ENCODE results near the gene LOXHD1. TPM values are rescaled to one million over a fixed set of nuclear protein-coding genes. Genes with fewer than 3 reads are reported as not detected.

Gene LOXHD1
- not detected in 2 replicates for polyA plus RNA-seq (2013)

DNA sequence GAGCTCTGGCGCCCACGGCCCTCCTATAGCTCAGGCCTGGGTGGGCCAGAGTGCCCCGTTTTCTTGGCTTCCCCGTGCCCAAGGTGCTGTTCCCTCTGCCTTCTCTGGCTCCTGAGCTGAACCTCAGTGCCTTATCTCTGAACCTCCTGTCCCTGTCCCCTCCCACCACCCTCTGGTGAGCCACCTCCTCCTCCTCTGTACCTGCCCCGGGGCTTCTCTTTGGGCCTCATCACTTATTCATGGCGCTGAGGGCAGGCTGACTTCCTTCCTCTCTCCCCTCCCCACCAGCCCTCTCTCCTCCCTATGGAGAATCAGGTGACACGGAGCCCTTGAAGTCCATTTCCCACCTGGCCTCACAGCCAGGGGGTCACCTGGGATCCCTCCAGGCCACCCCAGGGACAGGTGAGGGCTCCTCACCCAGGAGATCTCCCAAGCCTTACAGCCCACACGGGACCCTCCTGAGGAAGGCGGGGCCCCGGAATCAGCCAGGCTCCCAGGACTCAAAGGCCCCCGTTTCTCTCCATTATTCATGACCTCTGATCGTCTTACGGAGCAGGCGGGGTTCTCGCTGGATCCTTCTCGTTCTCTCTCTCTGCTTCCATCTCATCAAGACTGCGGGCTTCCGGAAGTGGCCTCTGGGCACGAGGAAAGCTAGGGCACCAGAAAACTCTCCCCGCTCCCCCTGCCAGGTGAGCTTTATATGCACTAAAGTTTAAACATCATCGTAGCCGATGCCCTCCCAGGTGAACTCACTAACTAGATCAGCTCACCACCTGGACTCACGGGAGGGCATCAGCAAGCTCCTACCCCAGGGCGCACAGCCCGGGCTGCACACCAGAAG lies at the start of gene LOXHD1:
LOXHD1 (minus strand) TSS at position 106 of the 841 bp plus-strand sequence. CDS start 187 bp downstream, outside the sequence.
- no peak within 1 kb of the TSS for H2BK12ac ChIP-seq (ENCODE audit: low read length)
- H2BK120ac ChIP-seq (ENCODE audit: insufficient read depth, low read length, poor library complexity): no peak within 1 kb of the TSS
- H3K79me2 ChIP-seq (ENCODE audit: control insufficient read depth, insufficient read depth, low read length, poor library complexity): no peaks in the 10 kb centered on the region
- no peak within 1 kb of the TSS for H3K18ac ChIP-seq (ENCODE audit: low read length)
- no peaks in the 10 kb centered on the region for H3K4me1 ChIP-seq (ENCODE audit: control insufficient read depth in 1 of 2, insufficient read depth in 2 of 2, low read length in 2 of 2)
- no peak within 1 kb of the TSS for H4K91ac ChIP-seq (ENCODE audit: low read depth, low read length)
- H4K8ac ChIP-seq (ENCODE audit: low read depth, low read length): no peak within 1 kb of the TSS
- no peak within 1 kb of the TSS for H3K9ac ChIP-seq (ENCODE audit: low read length)
- H3K27me3 ChIP-seq (ENCODE audit: insufficient read depth, low read length): no peaks in the 10 kb centered on the region
- H3K9me3 ChIP-seq (ENCODE audit: insufficient read depth, low read depth, low read length): peaks cover 2% of the 10 kb centered on the region
- H2AFZ ChIP-seq (ENCODE audit: insufficient read depth, low read length, poor library complexity): no peak within 1 kb of the TSS
- H3K4me3 ChIP-seq (ENCODE audit: low read depth, low read length): no peak within 1 kb of the TSS
- WGBS (ENCODE audit: extremely low coverage, insufficient coverage, insufficient read length): no CpG with 5 or more reads among the region's 25 CpGs
- no peak within 1 kb of the TSS for H3K4ac ChIP-seq (ENCODE audit: low read depth, low read length)
- no peak within 1 kb of the TSS for H3K4me2 ChIP-seq (ENCODE audit: low read length)
- no peaks in the 10 kb centered on the region for H3K79me1 ChIP-seq (ENCODE audit: low read length)
- no peak for DNase-seq
- no peak within 1 kb of the TSS for H4K12ac ChIP-seq (ENCODE audit: low read depth, low read length)
- H2AK5ac ChIP-seq (ENCODE audit: low read length): no peak within 1 kb of the TSS
- H3K14ac ChIP-seq (ENCODE audit: low read length): no peak within 1 kb of the TSS
- no peaks in the 10 kb centered on the region for H3K36me3 ChIP-seq (ENCODE audit: control insufficient read depth in 1 of 2, insufficient read depth in 2 of 2, low read length in 2 of 2)
- H3K23ac ChIP-seq (ENCODE audit: low read length): no peak within 1 kb of the TSS
- no peak within 1 kb of the TSS for H2BK5ac ChIP-seq (ENCODE audit: low read depth, low read length, poor library complexity)
- H3K27ac ChIP-seq (ENCODE audit: low read depth, low read length): no peak within 1 kb of the TSS

DNA sequence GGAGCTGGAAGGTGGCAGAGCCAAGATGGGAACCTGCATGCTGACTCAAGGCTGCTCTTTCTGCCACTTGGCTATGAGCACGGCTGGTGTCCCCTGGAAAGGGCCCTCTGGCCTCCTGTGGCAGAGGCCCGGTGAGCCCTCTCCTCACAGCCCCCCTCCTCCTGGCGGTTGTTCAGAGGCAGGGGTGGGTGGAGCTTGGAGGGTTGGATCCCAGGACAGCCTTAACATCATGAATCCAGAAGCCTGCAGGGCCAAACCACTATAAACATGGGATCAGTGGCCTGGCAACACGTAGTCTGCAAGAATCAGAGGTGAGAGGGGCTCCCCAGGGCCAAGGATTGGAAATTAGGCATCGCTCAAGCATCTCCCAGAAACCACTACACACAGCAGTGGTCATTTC lies 48.5 kb upstream of the LOXHD1 start:
- no peak overlapping the region for H2BK5ac ChIP-seq (ENCODE audit: low read depth, low read length, poor library complexity)
- no peak overlapping the region for H4K8ac ChIP-seq (ENCODE audit: low read depth, low read length)
- no peak overlapping the region for H3K14ac ChIP-seq (ENCODE audit: low read length)
- H4K12ac ChIP-seq (ENCODE audit: low read depth, low read length): no peak overlapping the region
- no peak overlapping the region for H3K18ac ChIP-seq (ENCODE audit: low read length)
- H2AK5ac ChIP-seq (ENCODE audit: low read length): no peak overlapping the region
- no peak overlapping the region for H3K4me2 ChIP-seq (ENCODE audit: low read length)
- no CpG with 5 or more reads among the region's 5 CpGs for WGBS (ENCODE audit: extremely low coverage, insufficient coverage, insufficient read length)
- H3K27ac ChIP-seq (ENCODE audit: low read depth, low read length): no peak overlapping the region
- H2BK120ac ChIP-seq (ENCODE audit: insufficient read depth, low read length, poor library complexity): no peak overlapping the region
- no peaks in the 10 kb centered on the region for H3K79me1 ChIP-seq (ENCODE audit: low read length)
- H3K9ac ChIP-seq (ENCODE audit: low read length): no peak overlapping the region
- H4K91ac ChIP-seq (ENCODE audit: low read depth, low read length): no peak overlapping the region
- H3K79me2 ChIP-seq (ENCODE audit: control insufficient read depth, insufficient read depth, low read length, poor library complexity): no peaks in the 10 kb centered on the region
- H3K4ac ChIP-seq (ENCODE audit: low read depth, low read length): no peak overlapping the region
- no peaks in the 10 kb centered on the region for H3K27me3 ChIP-seq (ENCODE audit: insufficient read depth, low read length)
- H3K4me3 ChIP-seq (ENCODE audit: low read depth, low read length): no peak overlapping the region
- H2AFZ ChIP-seq (ENCODE audit: insufficient read depth, low read length, poor library complexity): no peak overlapping the region
- no peak for DNase-seq
- H3K23ac ChIP-seq (ENCODE audit: low read length): no peak overlapping the region
- peaks cover 0 to 6% of the 10 kb centered on the region in 2 experiments for H3K4me1 ChIP-seq (ENCODE audit: control insufficient read depth in 1 of 2, insufficient read depth in 2 of 2, low read length in 2 of 2)
- no peaks in the 10 kb centered on the region for H3K36me3 ChIP-seq (ENCODE audit: control insufficient read depth in 1 of 2, insufficient read depth in 2 of 2, low read length in 2 of 2)
- H3K9me3 ChIP-seq (ENCODE audit: insufficient read depth, low read depth, low read length): no peaks in the 10 kb centered on the region
- H2BK12ac ChIP-seq (ENCODE audit: low read length): no peak overlapping the region

- H3K4ac ChIP-seq (ENCODE audit: low read depth, low read length): no peak overlapping the region
- no peaks in the 10 kb centered on the region for H3K79me1 ChIP-seq (ENCODE audit: low read length)
- H2BK12ac ChIP-seq (ENCODE audit: low read length): no peak overlapping the region
- H3K4me2 ChIP-seq (ENCODE audit: low read length): no peak overlapping the region
- H3K14ac ChIP-seq (ENCODE audit: low read length): no peak overlapping the region
- H4K12ac ChIP-seq (ENCODE audit: low read depth, low read length): no peak overlapping the region
- no CpG with 5 or more reads among the region's 4 CpGs for WGBS (ENCODE audit: extremely low coverage, insufficient coverage, insufficient read length)
- H4K8ac ChIP-seq (ENCODE audit: low read depth, low read length): no peak overlapping the region
- H3K23ac ChIP-seq (ENCODE audit: low read length): no peak overlapping the region
- H3K27me3 ChIP-seq (ENCODE audit: insufficient read depth, low read length): no peaks in the 10 kb centered on the region
- no peak overlapping the region for H2AK5ac ChIP-seq (ENCODE audit: low read length)
- no peak overlapping the region for H2AFZ ChIP-seq (ENCODE audit: insufficient read depth, low read length, poor library complexity)
- H3K9me3 ChIP-seq (ENCODE audit: insufficient read depth, low read depth, low read length): peaks cover 2% of the 10 kb centered on the region
- H3K79me2 ChIP-seq (ENCODE audit: control insufficient read depth, insufficient read depth, low read length, poor library complexity): no peaks in the 10 kb centered on the region
- no peak overlapping the region for H3K9ac ChIP-seq (ENCODE audit: low read length)
- H4K91ac ChIP-seq (ENCODE audit: low read depth, low read length): no peak overlapping the region
- H3K18ac ChIP-seq (ENCODE audit: low read length): no peak overlapping the region
- peak overlapping the region; percentile 18 for H3K4me3 ChIP-seq (ENCODE audit: low read depth, low read length)
- no peak overlapping the region for H2BK120ac ChIP-seq (ENCODE audit: insufficient read depth, low read length, poor library complexity)
- no peaks in the 10 kb centered on the region for H3K36me3 ChIP-seq (ENCODE audit: control insufficient read depth in 1 of 2, insufficient read depth in 2 of 2, low read length in 2 of 2)
- H3K4me1 ChIP-seq (ENCODE audit: control insufficient read depth in 1 of 2, insufficient read depth in 2 of 2, low read length in 2 of 2): peaks cover 0 to 6% of the 10 kb centered on the region in 2 experiments
- no peak for DNase-seq
- H3K27ac ChIP-seq (ENCODE audit: low read depth, low read length): no peak overlapping the region
- no peak overlapping the region for H2BK5ac ChIP-seq (ENCODE audit: low read depth, low read length, poor library complexity)
These were observed 47.8 kb upstream of the LOXHD1 start for GRCh38 chr18:46704816-46705215.

GRCh38 chr18:46704189-46704588 lies 47.2 kb upstream of the LOXHD1 start:
- DNase-seq: no peak

More at GRCh38 chr18:46704189-46704588, 47.2 kb upstream of the LOXHD1 start:
- Histone ChIP-seq H3K79me2 (ENCODE audit: control insufficient read depth, insufficient read depth, low read length, poor library complexity) (no peaks in the 10 kb centered on the region), H3K4me2 (ENCODE audit: low read length) (no peak overlapping the region), H3K27ac (ENCODE audit: low read depth, low read length) (no peak overlapping the region), H3K9me3 (ENCODE audit: insufficient read depth, low read depth, low read length) (peaks cover 2% of the 10 kb centered on the region), H3K4me3 (ENCODE audit: low read depth, low read length) (no peak overlapping the region), H4K12ac (ENCODE audit: low read depth, low read length) (no peak overlapping the region), H2BK5ac (ENCODE audit: low read depth, low read length, poor library complexity) (no peak overlapping the region), H4K91ac (ENCODE audit: low read depth, low read length) (no peak overlapping the region), H2AK5ac (ENCODE audit: low read length) (no peak overlapping the region), H2BK12ac (ENCODE audit: low read length) (no peak overlapping the region), H3K9ac (ENCODE audit: low read length) (no peak overlapping the region), H2BK120ac (ENCODE audit: insufficient read depth, low read length, poor library complexity) (no peak overlapping the region), H3K36me3 (ENCODE audit: control insufficient read depth in 1 of 2, insufficient read depth in 2 of 2, low read length in 2 of 2) (no peaks in the 10 kb centered on the region), H3K27me3 (ENCODE audit: insufficient read depth, low read length) (no peaks in the 10 kb centered on the region), H3K14ac (ENCODE audit: low read length) (no peak overlapping the region), H3K4me1 (ENCODE audit: control insufficient read depth in 1 of 2, insufficient read depth in 2 of 2, low read length in 2 of 2) (peaks cover 0 to 6% of the 10 kb centered on the region in 2 experiments), H3K79me1 (ENCODE audit: low read length) (no peaks in the 10 kb centered on the region), H3K18ac (ENCODE audit: low read length) (no peak overlapping the region), H3K23ac (ENCODE audit: low read length) (no peak overlapping the region), H2AFZ (ENCODE audit: insufficient read depth, low read length, poor library complexity) (no peak overlapping the region), H3K4ac (ENCODE audit: low read depth, low read length) (no peak overlapping the region), H4K8ac (ENCODE audit: low read depth, low read length) (no peak overlapping the region)
- WGBS (ENCODE audit: extremely low coverage, insufficient coverage, insufficient read length): no CpG with 5 or more reads among the region's 7 CpGs

All from trophoblast cell (in vitro differentiated cells and primary cell).